Gastroesophageal sphincter (tissue), 3 donors: Measurements from ENCODE around the gene RAB11FIP2.

Experiments
- CTCF ChIP-seq, 4 experiments: fragments of 200-600 bp in 2 of 4; fragments of 450-650 bp in 2 of 4; sonication (generic) in 1 of 4; IDR thresholded peaks; one replicate each; pipeline ENCODE4 v1.5.1; 2017 to 2019; ENCODE audit warnings: antibody characterized with exemption in 4 of 4, mild to moderate bottlenecking in 2 of 4, moderate library complexity in 2 of 4
- EP300 ChIP-seq: sonication (generic); formaldehyde crosslinking; IDR thresholded peaks from one replicate; pipeline ENCODE4 v1.6.1; 2017; ENCODE audit warnings: antibody characterized with exemption, mild to moderate bottlenecking
- POLR2A ChIP-seq, 2 donors: fragments of 450-650 bp; IDR thresholded peaks; one replicate each; pipeline ENCODE4 v1.6.1; 2017; ENCODE audit warnings: antibody characterized with exemption in 2 of 2, mild to moderate bottlenecking in 2 of 2, moderate library complexity in 1 of 2

DNA sequence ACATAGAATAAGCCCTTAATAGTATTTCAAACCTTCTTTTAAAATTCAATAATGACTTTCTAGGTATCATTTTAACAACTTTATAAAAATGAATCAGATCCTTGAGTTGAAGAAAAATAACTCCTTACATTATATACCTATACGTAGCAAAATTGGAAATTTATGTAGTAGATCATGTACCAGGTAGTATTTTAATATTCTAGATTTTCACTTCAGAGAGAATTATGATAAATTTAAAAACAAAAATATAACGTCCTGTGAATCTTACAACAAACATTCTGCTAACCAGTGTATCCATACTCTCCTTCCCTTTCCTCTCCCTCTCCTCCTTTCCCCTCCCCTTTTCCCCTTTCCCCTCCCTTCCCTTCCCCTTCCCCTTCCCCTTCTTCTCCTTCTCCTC lies 6.1 kb upstream of the RAB11FIP2 start:
- TF ChIP-seq CTCF (IDR thresholded peaks at IDR 0.05), result no peak
- TF ChIP-seq POLR2A (IDR thresholded peaks at IDR 0.05), result no peak
- no peak for TF ChIP-seq EP300
